Stomach (tissue), 9 donors: Measurements from ENCODE around the gene CCL21. TPM values are rescaled to one million over a fixed set of nuclear protein-coding genes. Genes with fewer than 3 reads are reported as not detected.

Source experiments
- DNase-seq, 2 donors: peaks; one replicate each; pipeline versions ENCODE4 v3.0.0 to v3.0.0-alpha.2; 2013 to 2019
- H3K27ac ChIP-seq, 5 donors: fragments of 200-600 bp in 4 of 5; sonication (generic) in 4 of 5; one replicate each; pipeline ENCODE4 v1.5.1; 2013 to 2019; ENCODE audit warnings: mild to moderate bottlenecking in 1 of 5, moderate library complexity in 1 of 5
- H3K27me3 ChIP-seq, 3 donors: fragments of 200-600 bp; sonication (generic); one replicate each; pipeline ENCODE4 v1.5.1; 2017 to 2019; ENCODE audit warnings: mixed run types in 1 of 3
- H3K36me3 ChIP-seq, 4 donors: fragments of 200-600 bp; sonication (generic); 1 replicate in 3 of 4; 2 replicates in 1 of 4; pipeline ENCODE4 v1.5.1; 2016 to 2019
- H3K4me1 ChIP-seq, 4 donors: fragments of 200-600 bp; sonication (generic); one replicate each; pipeline ENCODE4 v1.5.1; 2016 to 2019
- H3K4me3 ChIP-seq, 4 donors: fragments of 200-600 bp; sonication (generic) in 3 of 4; one replicate each; pipeline ENCODE4 v1.5.1; 2016 to 2019; ENCODE audit warnings: mild to moderate bottlenecking in 1 of 4
- H3K9me3 ChIP-seq, 4 donors: fragments of 200-600 bp; sonication (generic); one replicate each; pipeline ENCODE4 v1.5.1; 2016 to 2019
- EP300 ChIP-seq: sonication (generic); formaldehyde crosslinking; IDR thresholded peaks from one replicate; pipeline ENCODE4 v1.6.1; 2017; ENCODE audit warnings: antibody characterized with exemption
- POLR2A ChIP-seq, 4 donors: fragments of 450-650 bp; IDR thresholded peaks; one replicate each; pipeline ENCODE4 v1.6.1; 2016; ENCODE audit warnings: antibody characterized with exemption in 4 of 4, control low read depth in 2 of 4, mild to moderate bottlenecking in 1 of 4, moderate library complexity in 1 of 4
- POLR2AphosphoS5 ChIP-seq, 3 donors: sonication (generic); formaldehyde crosslinking; IDR thresholded peaks; one replicate each; pipeline ENCODE4 v1.6.1; 2016; ENCODE audit warnings: antibody characterized with exemption in 3 of 3
- WGBS, 5 donors: extraction: QIAGEN DNeasy Blood & Tissue Kit in 3 of 5; methylation state at CpG; one replicate each; pipeline versions ENCODE4 v1.1.5 to v1.1.7; 2013 to 2018; 5-methylcytosine and 5-hydroxymethylcytosine counted together
- intact Hi-C: fragments of 100-400 bp; cut with DNase I; formaldehyde crosslinking; loops from one replicate; pipeline ENCODE4 v1.15.1; 2023; ENCODE audit warnings: low total_unique reads
- polyA plus RNA-seq, 3 donors: library from polyadenylated mRNA; stranded (reverse); fragments of 200-250 nt; gene quantifications; one replicate each; pipeline ENCODE4 v1.2.3, GENCODE V29; 2013
- total RNA-seq, 5 donors: library from RNA; depleted of rRNA; stranded (reverse); fragments of >200 nt; gene quantifications; one replicate each; pipeline versions ENCODE4 v1.1.0 to v1.2.3, GENCODE V29; 2014 to 2016
- TF ChIP-seq, protein P1 (sequence below), 7 experiments: fragments of 450-650 bp in 4 of 7; fragments of 200-600 bp in 3 of 7; sonication (generic) in 3 of 7; IDR thresholded peaks; one replicate each; pipeline ENCODE4 v1.5.1; 2016 to 2019; ENCODE audit warnings: antibody characterized with exemption in 7 of 7, control low read depth in 2 of 7, mild to moderate bottlenecking in 1 of 7
- donor health status: healthy with polysubstance abuse.
- donor health status: Bipolar disorder and iron deficiency.
- donor health status: healthy.

The CCL21 gene
- total and polyA plus RNA-seq, 8 donors: 1.7 to 51.3 (median 23.4) TPM; not detected in 1

DNA sequence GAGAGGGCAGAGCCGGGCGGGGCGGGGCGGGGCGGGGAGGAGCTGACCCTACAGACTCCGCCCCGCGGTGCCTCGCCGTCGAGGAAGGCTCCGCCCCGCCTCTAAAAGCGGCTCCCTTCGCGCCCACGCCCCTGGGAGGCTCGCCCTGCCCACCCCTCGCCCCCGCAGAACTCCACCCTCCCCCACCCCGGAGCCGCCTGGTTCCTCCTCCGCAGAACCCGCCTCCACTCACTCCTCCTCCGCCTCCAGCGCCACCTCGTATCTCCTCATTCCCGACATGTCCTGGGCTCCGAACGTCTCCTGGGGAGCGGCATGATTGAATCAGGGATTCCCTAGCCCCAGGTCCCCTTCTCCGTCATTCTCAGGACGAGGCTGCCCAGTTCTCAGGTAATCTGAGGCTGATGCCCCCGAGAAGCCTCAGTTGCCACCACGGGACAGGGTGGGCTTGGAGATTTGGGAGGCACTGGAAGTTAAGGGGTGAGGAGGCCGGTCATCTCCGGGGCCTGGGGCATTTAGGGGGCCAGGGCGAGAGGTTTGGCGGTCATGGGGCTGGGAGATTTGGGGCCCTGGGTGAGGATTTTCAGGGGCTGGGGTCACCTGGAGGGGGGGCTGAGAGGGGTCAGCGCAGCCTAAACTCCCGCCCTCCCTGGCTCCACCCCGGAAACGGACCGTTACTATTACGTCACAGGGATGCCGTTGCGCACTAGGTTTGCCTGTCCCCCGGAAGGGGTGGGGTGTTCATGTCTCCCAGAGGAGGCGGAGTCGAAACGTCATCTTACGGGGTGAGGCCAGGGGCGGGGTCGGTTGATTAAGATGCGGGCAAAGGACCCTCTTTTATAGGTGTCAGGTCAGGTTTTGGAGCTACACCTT, 44.3 kb downstream of the CCL21 start:
- H3K27ac ChIP-seq: peak overlapping the region; percentile 95 to 99 (median 98)
- TF ChIP-seq POLR2A (IDR thresholded peaks at IDR 0.05) (peak in 2 of 4 donors; percentile 53 to 92), POLR2AphosphoS5 (IDR thresholded peaks at IDR 0.05) (peak; percentile 84 to 98 (median 97)), EP300 (no peak)
- TF ChIP-seq, protein P1, sequence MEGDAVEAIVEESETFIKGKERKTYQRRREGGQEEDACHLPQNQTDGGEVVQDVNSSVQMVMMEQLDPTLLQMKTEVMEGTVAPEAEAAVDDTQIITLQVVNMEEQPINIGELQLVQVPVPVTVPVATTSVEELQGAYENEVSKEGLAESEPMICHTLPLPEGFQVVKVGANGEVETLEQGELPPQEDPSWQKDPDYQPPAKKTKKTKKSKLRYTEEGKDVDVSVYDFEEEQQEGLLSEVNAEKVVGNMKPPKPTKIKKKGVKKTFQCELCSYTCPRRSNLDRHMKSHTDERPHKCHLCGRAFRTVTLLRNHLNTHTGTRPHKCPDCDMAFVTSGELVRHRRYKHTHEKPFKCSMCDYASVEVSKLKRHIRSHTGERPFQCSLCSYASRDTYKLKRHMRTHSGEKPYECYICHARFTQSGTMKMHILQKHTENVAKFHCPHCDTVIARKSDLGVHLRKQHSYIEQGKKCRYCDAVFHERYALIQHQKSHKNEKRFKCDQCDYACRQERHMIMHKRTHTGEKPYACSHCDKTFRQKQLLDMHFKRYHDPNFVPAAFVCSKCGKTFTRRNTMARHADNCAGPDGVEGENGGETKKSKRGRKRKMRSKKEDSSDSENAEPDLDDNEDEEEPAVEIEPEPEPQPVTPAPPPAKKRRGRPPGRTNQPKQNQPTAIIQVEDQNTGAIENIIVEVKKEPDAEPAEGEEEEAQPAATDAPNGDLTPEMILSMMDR (IDR thresholded peaks at IDR 0.05): no peak
- no peaks in the 10 kb centered on the region for H3K27me3 ChIP-seq
- peaks cover 0 to 40% (median 29%) of the 10 kb centered on the region in 4 donors for H3K4me1 ChIP-seq
- 1 to 2% (median 1%) methylated on average over 22 to 55 of the region's 55 CpGs for WGBS, 5 donors
- H3K9me3 ChIP-seq: no peaks in the 10 kb centered on the region
- H3K4me3 ChIP-seq: peak overlapping the region; percentile 55 to 72 (median 66)
- DNase-seq: peak; percentile 93 to 98
- intact Hi-C loops: no loop called here
- peaks cover 0 to 46% (median 10%) of the 10 kb centered on the region in 4 donors for H3K36me3 ChIP-seq

DNA sequence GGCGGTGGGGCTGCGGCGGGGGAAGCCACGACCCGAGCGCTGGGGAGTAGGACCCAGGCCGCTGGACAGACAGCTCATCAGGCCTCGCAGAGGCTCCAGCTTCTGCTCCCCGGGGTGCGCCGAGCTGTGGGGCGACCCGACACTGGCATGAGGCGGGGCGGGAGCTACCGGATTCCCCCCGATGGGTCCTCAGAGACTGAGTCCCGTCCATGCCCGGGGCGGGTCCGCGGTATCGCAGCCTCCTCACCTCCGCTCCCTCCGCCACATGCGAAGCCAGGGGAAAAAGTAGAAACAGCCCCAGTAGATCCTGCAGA, 44.9 kb downstream of the CCL21 start:
- Histone ChIP-seq H3K27ac (peak overlapping the region; percentile 95 to 99 (median 98)), H3K9me3 (no peaks in the 10 kb centered on the region), H3K36me3 (peaks cover 0 to 48% (median 15%) of the 10 kb centered on the region in 4 donors), H3K27me3 (no peaks in the 10 kb centered on the region), H3K4me1 (peaks cover 0 to 40% (median 29%) of the 10 kb centered on the region in 4 donors), H3K4me3 (peak overlapping the region; percentile 55 to 72 (median 66))
- TF ChIP-seq POLR2A (IDR thresholded peaks at IDR 0.05) (no peak), POLR2AphosphoS5 (IDR thresholded peaks at IDR 0.05) (no peak), EP300 (no peak)
- TF ChIP-seq, protein P1 (IDR thresholded peaks at IDR 0.05): no peak
- intact Hi-C loops: no loop called here
- 0 to 1% (median 1%) methylated on average over 11 to 26 of the region's 26 CpGs for WGBS, 5 donors
- no peak for DNase-seq

DNA sequence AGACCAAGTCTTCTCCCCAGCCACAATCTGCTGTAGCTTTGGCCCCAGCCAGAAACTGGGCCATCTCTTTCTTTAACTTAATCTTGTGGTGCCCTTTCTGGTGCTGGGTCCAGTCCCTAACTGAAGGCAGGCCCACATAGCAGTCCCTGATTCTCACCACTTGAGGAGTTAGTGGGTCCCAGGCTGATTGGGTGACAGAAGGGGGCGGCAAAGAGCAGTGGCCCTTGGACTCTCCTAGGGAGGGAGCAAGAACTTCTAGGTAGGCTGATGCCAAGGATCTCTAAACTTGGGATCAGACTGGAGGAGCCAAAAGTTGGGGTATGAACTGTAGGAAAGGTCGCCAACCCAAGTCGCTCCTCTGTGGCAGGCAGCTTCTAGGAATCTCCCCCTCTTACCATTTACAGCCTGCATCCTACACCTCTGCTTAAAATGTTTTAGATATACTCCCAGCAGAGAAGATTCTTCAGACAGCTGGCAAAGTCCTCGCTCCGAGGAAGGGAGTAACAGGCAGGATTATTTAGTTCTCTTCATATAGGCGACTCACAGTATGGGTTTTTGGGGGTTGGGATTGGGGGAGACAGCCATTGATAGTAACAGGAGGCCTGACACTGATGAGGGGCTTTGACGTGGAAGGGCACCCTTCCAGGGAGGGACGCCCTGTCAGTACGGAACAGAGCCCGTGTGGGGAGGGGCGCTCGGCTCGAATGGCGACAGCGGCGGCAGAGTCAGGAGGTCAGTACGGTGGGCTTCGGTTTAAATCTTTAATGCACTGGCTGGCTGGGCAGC, 45.5 kb downstream of the CCL21 start:
- Histone ChIP-seq H3K9me3 (no peaks in the 10 kb centered on the region), H3K4me3 (peak overlapping the region; percentile 55 to 72 (median 66)), H3K27ac (peak overlapping the region; percentile 95 to 99 (median 98)), H3K4me1 (peaks cover 0 to 40% (median 29%) of the 10 kb centered on the region in 4 donors), H3K27me3 (no peaks in the 10 kb centered on the region), H3K36me3 (peaks cover 0 to 48% (median 17%) of the 10 kb centered on the region in 4 donors)
- intact Hi-C loops: no loop called here
- 10 to 17% (median 14%) methylated on average over 15 to 18 of the region's 18 CpGs for WGBS, 5 donors
- no peak for TF ChIP-seq EP300
- TF ChIP-seq, protein P1 (IDR thresholded peaks at IDR 0.05): peak in 5 of 7 experiments; percentile 67 to 89 (median 73)
- no peak for TF ChIP-seq POLR2A (IDR thresholded peaks at IDR 0.05)
- peak in 2 of 3 donors; percentile 13 to 26 for TF ChIP-seq POLR2AphosphoS5 (IDR thresholded peaks at IDR 0.05)
- peak; percentile 85 to 89 for DNase-seq

DNA sequence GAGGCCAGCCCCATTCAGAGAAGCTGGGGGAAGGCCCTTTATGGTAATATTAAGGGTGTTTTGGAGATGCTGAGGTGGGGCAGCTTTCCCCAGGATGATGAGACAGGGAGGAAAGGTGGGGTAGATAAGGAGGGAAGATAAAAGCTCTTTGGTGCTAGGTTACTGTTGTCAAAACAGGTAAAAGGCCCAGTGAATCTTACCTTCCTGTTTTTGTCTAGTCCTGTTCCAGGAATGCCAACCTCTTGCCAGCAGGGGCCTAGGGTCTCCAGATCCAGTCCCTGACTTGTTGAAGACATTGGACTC, 46.7 kb downstream of the CCL21 start:
- Histone ChIP-seq H3K27me3 (no peaks in the 10 kb centered on the region), H3K4me1 (peaks cover 0 to 40% (median 29%) of the 10 kb centered on the region in 4 donors), H3K4me3 (no peak overlapping the region), H3K27ac (peak overlapping the region in 1 of 5 donors; percentile 98), H3K9me3 (no peaks in the 10 kb centered on the region), H3K36me3 (peaks cover 0 to 38% (median 15%) of the 10 kb centered on the region in 4 donors)
- DNase-seq: no peak
- intact Hi-C loops: no loop called here
- TF ChIP-seq EP300 (no peak), POLR2AphosphoS5 (IDR thresholded peaks at IDR 0.05) (no peak), POLR2A (IDR thresholded peaks at IDR 0.05) (no peak)
- TF ChIP-seq, protein P1 (IDR thresholded peaks at IDR 0.05): no peak
